ENCODE data around the gene ALG3. TPM values are rescaled to one million over a fixed set of nuclear protein-coding genes. Genes with fewer than 3 reads are reported as not detected.

ALG3 gene
- total RNA-seq, 1 donor from 2014 or later, result 38.6 TPM

- Mint-ChIP-seq H3K27ac (ENCODE audit: unreplicated experiment) (no peak overlapping the region), H3K27me3 (ENCODE audit: unreplicated experiment) (peaks cover 30% of the 10 kb centered on the region), H3K9me3 (ENCODE audit: unreplicated experiment) (no peaks in the 10 kb centered on the region), H3K4me1 (ENCODE audit: unreplicated experiment) (peaks cover 22% of the 10 kb centered on the region), H3K4me3 (ENCODE audit: unreplicated experiment) (no peak overlapping the region), H3K36me3 (ENCODE audit: low read depth, unreplicated experiment) (peaks cover 13% of the 10 kb centered on the region)
- no peak for DNase-seq (ENCODE audit: low spot score)
- TF ChIP-seq CTCF (IDR thresholded peaks at IDR 0.05; ENCODE audit: unreplicated experiment), result no peak
These were observed 14.0 kb upstream of the ALG3 start for GRCh38 chr3:184262764-184263179.

- H3K36me3 Mint-ChIP-seq (ENCODE audit: low read depth, unreplicated experiment), result peaks cover 13% of the 10 kb centered on the region
- H3K27me3 Mint-ChIP-seq (ENCODE audit: unreplicated experiment), result peaks cover 34% of the 10 kb centered on the region
- H3K27ac Mint-ChIP-seq (ENCODE audit: unreplicated experiment), result no peak overlapping the region
- H3K4me3 Mint-ChIP-seq (ENCODE audit: unreplicated experiment), result peak overlapping the region; percentile 88
- no peak for DNase-seq (ENCODE audit: low spot score)
- peaks cover 22% of the 10 kb centered on the region for H3K4me1 Mint-ChIP-seq (ENCODE audit: unreplicated experiment)
- H3K9me3 Mint-ChIP-seq (ENCODE audit: unreplicated experiment), result no peaks in the 10 kb centered on the region
- no peak for TF ChIP-seq CTCF (IDR thresholded peaks at IDR 0.05; ENCODE audit: unreplicated experiment)
These were observed 13.3 kb upstream of the ALG3 start for GRCh38 chr3:184261854-184262763.

- DNase-seq (ENCODE audit: low spot score), result peak; percentile 34
- Mint-ChIP-seq H3K4me3 (ENCODE audit: unreplicated experiment) (peak within 1 kb of the TSS; percentile 88), H3K27me3 (ENCODE audit: unreplicated experiment) (peaks cover 34% of the 10 kb centered on the region), H3K36me3 (ENCODE audit: low read depth, unreplicated experiment) (peaks cover 13% of the 10 kb centered on the region), H3K27ac (ENCODE audit: unreplicated experiment) (no peak within 1 kb of the TSS), H3K9me3 (ENCODE audit: unreplicated experiment) (no peaks in the 10 kb centered on the region), H3K4me1 (ENCODE audit: unreplicated experiment) (peaks cover 22% of the 10 kb centered on the region)
- no peak for TF ChIP-seq CTCF (IDR thresholded peaks at IDR 0.05; ENCODE audit: unreplicated experiment)
These were observed 12.6 kb upstream of the ALG3 start, which contains the start of gene CAMK2N2 for GRCh38 chr3:184261270-184261853. CAMK2N2 (minus strand) TSS chr3:184261553; CDS start chr3:184261285, 268 bp downstream.

GRCh38 chr3:184260724-184261269 is 12.0 kb upstream of the ALG3 start:
- Mint-ChIP-seq H3K9me3 (ENCODE audit: unreplicated experiment) (no peaks in the 10 kb centered on the region), H3K4me1 (ENCODE audit: unreplicated experiment) (peaks cover 22% of the 10 kb centered on the region), H3K4me3 (ENCODE audit: unreplicated experiment) (peak overlapping the region; percentile 83), H3K27ac (ENCODE audit: unreplicated experiment) (no peak overlapping the region), H3K27me3 (ENCODE audit: unreplicated experiment) (peaks cover 34% of the 10 kb centered on the region), H3K36me3 (ENCODE audit: low read depth, unreplicated experiment) (peaks cover 13% of the 10 kb centered on the region)
- TF ChIP-seq CTCF (IDR thresholded peaks at IDR 0.05; ENCODE audit: unreplicated experiment), result no peak
- DNase-seq (ENCODE audit: low spot score), result no peak

All from endothelial cell (in vitro differentiated cells).